ENCODE results near the gene HYI. TPM values are rescaled to one million over a fixed set of nuclear protein-coding genes. Genes with fewer than 3 reads are reported as not detected.

Gene HYI
- total RNA-seq, 2 donors from 2014 or later, result 34.4 to 34.8 TPM

DNA sequence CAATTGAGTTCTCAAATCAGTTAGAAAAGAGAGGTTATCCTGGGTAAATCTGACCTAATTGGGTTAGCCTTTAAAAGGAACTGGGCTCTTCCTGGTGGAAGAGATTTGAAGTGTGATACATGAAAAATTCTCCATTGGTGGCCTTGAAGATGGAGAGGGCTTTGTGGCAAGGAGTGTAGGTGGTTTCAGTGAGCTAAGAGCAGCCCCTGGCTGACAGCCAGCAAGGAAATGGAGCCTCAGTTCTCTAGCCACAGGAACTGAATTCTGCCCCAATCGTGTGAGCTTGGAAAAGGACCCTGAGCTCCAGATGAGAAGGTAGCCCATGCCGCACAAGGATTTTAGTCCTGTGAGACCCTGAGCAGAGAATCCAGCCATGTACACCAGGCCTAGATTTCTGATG is 12.7 kb upstream of the HYI start:
- peaks cover 23% of the 10 kb centered on the region for H3K4me1 Mint-ChIP-seq
- Histone ChIP-seq H3K9ac (ENCODE audit: extremely low read depth, low read length, poor library complexity, severe bottlenecking) (no peak overlapping the region), H3K27me3 (ENCODE audit: control insufficient read depth, insufficient read depth, low read length, poor library complexity, severe bottlenecking) (no peaks in the 10 kb centered on the region), H3K4me1 (ENCODE audit: control insufficient read depth, insufficient read depth, low read length) (peaks cover 14% of the 10 kb centered on the region), H3K4me3 (ENCODE audit: low read length) (peak overlapping the region; percentile 12), H3K36me3 (ENCODE audit: control insufficient read depth, insufficient read depth, low read length) (no peaks in the 10 kb centered on the region), H3K27ac (ENCODE audit: low read depth, low read length) (no peak overlapping the region), H3K9me3 (ENCODE audit: control insufficient read depth, low read length) (peaks cover 3% of the 10 kb centered on the region)
- H3K27me3 Mint-ChIP-seq (ENCODE audit: insufficient read depth), result peaks cover 2% of the 10 kb centered on the region
- 93 to 95% methylated on average over 2 of the region's 2 CpGs for WGBS, 2 experiments (ENCODE audit: insufficient coverage in 1 of 2, insufficient read length in 1 of 2)
- peak overlapping the region; percentile 7 for H3K4me3 Mint-ChIP-seq
- DNase-seq, result no peak
- H3K36me3 Mint-ChIP-seq (ENCODE audit: low read depth), result no peaks in the 10 kb centered on the region
- no peak overlapping the region for H3K27ac Mint-ChIP-seq
- TF ChIP-seq, protein P1, sequence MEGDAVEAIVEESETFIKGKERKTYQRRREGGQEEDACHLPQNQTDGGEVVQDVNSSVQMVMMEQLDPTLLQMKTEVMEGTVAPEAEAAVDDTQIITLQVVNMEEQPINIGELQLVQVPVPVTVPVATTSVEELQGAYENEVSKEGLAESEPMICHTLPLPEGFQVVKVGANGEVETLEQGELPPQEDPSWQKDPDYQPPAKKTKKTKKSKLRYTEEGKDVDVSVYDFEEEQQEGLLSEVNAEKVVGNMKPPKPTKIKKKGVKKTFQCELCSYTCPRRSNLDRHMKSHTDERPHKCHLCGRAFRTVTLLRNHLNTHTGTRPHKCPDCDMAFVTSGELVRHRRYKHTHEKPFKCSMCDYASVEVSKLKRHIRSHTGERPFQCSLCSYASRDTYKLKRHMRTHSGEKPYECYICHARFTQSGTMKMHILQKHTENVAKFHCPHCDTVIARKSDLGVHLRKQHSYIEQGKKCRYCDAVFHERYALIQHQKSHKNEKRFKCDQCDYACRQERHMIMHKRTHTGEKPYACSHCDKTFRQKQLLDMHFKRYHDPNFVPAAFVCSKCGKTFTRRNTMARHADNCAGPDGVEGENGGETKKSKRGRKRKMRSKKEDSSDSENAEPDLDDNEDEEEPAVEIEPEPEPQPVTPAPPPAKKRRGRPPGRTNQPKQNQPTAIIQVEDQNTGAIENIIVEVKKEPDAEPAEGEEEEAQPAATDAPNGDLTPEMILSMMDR (conservative IDR thresholded peaks at IDR 0.05), result no peak
- peaks cover 3% of the 10 kb centered on the region for H3K9me3 Mint-ChIP-seq

DNA sequence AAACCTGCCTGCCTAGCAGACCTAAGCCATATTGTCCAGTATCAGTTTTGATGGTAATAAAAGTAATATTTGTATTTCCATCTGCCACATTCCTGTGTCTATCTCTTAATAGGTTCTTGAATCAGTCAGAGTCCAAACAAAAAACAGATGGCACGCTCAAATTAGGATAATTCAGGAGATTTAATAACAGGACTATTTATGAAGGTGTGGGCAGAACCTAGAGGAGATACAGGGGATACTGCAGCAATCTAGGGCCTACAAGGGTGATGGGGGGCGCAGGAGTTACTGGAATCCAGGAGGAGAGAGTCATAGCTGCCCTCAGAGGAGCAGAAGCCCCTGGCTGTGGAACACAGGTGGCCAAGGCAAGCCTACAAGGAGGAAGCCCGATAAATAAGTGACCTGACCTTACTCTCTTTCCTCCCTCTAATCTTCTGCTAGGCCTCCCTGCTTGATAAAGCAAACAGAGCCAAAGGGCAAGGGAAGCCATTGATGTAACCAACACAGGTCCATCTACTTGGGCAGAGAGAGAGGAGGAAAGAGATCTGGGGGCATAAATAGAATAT is 11.9 kb upstream of the HYI start:
- H3K27ac ChIP-seq (ENCODE audit: low read depth, low read length), result no peak overlapping the region
- H3K27me3 ChIP-seq (ENCODE audit: control insufficient read depth, insufficient read depth, low read length, poor library complexity, severe bottlenecking), result no peaks in the 10 kb centered on the region
- Mint-ChIP-seq H3K27me3 (ENCODE audit: insufficient read depth) (peaks cover 3% of the 10 kb centered on the region), H3K9me3 (peaks cover 9% of the 10 kb centered on the region), H3K27ac (peak overlapping the region; percentile 31), H3K4me3 (peak overlapping the region; percentile 7), H3K4me1 (peaks cover 23% of the 10 kb centered on the region), H3K36me3 (ENCODE audit: low read depth) (no peaks in the 10 kb centered on the region)
- H3K4me1 ChIP-seq (ENCODE audit: control insufficient read depth, insufficient read depth, low read length), result peaks cover 14% of the 10 kb centered on the region
- WGBS, 2 experiments (ENCODE audit: insufficient coverage in 1 of 2, insufficient read length in 1 of 2), result 77% methylated on average over 3 of the region's 3 CpGs; no CpG with 5 or more reads in 1 of the 2 experiments
- TF ChIP-seq, protein P1 (conservative IDR thresholded peaks at IDR 0.05), result no peak
- H3K9ac ChIP-seq (ENCODE audit: extremely low read depth, low read length, poor library complexity, severe bottlenecking), result no peak overlapping the region
- DNase-seq, result no peak
- peak overlapping the region; percentile 42 for H3K4me3 ChIP-seq (ENCODE audit: low read length)
- H3K36me3 ChIP-seq (ENCODE audit: control insufficient read depth, insufficient read depth, low read length), result no peaks in the 10 kb centered on the region
- H3K9me3 ChIP-seq (ENCODE audit: control insufficient read depth, low read length), result peaks cover 10% of the 10 kb centered on the region

DNA sequence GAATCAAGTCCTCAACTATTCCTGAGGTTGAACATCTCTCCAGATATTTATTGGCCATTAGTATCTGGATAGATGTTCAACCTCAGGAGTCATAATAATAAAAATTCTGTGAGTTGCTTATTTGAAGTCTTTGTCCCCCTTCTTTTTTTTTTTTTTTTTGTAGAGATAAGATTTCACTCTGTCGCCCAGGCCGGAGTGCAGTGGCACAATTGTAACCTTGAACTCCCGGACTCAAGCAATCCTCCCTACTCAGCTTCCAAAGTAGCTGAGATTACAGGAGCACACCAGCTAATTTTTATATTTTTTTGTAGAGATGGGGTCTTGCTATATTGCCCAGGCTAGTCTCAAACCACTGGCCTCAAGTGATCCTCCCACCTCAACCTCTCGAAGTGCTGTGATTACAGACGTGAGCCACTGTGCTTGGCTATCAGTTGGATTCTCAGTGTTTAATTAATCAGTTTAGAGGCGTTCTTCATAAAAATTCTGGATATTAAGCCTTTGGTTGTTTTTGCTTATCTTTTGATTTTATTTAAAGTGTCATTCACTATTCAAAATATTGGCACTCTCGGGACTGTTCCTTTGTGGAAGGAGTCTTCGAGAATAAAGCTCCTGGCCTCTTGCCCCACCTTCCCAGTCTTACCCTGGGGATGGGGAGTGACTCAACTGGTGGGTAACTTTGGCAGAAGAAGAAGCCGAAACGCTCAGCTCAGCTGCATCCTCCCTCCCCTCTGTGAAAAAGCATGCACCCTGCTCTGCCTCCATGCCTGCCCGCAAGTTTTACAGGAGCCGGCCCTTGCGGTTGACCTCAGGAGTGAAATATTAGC is 11.2 kb upstream of the HYI start:
- Histone ChIP-seq H3K9ac (ENCODE audit: extremely low read depth, low read length, poor library complexity, severe bottlenecking) (no peak overlapping the region), H3K27me3 (ENCODE audit: control insufficient read depth, insufficient read depth, low read length, poor library complexity, severe bottlenecking) (no peaks in the 10 kb centered on the region), H3K36me3 (ENCODE audit: control insufficient read depth, insufficient read depth, low read length) (no peaks in the 10 kb centered on the region), H3K4me1 (ENCODE audit: control insufficient read depth, insufficient read depth, low read length) (peaks cover 14% of the 10 kb centered on the region), H3K9me3 (ENCODE audit: control insufficient read depth, low read length) (peaks cover 10% of the 10 kb centered on the region), H3K4me3 (ENCODE audit: low read length) (peak overlapping the region; percentile 42), H3K27ac (ENCODE audit: low read depth, low read length) (no peak overlapping the region)
- peak overlapping the region; percentile 7 for H3K4me3 Mint-ChIP-seq
- peaks cover 23% of the 10 kb centered on the region for H3K4me1 Mint-ChIP-seq
- peaks cover 10% of the 10 kb centered on the region for H3K9me3 Mint-ChIP-seq
- peaks cover 4% of the 10 kb centered on the region for H3K27me3 Mint-ChIP-seq (ENCODE audit: insufficient read depth)
- H3K27ac Mint-ChIP-seq, result no peak overlapping the region
- no peak for DNase-seq
- 80 to 93% methylated on average over 1 to 13 of the region's 13 CpGs for WGBS, 2 experiments (ENCODE audit: insufficient coverage in 1 of 2, insufficient read length in 1 of 2)
- TF ChIP-seq, protein P1 (conservative IDR thresholded peaks at IDR 0.05), result no peak
- H3K36me3 Mint-ChIP-seq (ENCODE audit: low read depth), result no peaks in the 10 kb centered on the region
